GM11168 (cell line): ENCODE data around the gene PYCR2.
"Not testable (repeated sequence)": the region's sequence is repeated elsewhere in the genome, so short reads cannot be mapped to it uniquely, and the experiment has no call there.

Experiments used
- in situ Hi-C: fragments of 300-500 bp; cut with MboI; formaldehyde crosslinking; loops from one replicate; pipeline ENCODE4 v1.12.0; 2022; ENCODE audit warnings: low sequenced_read_pairs; ENCODE audit not compliant: unreplicated experiment

The PYCR2 gene

DNA sequence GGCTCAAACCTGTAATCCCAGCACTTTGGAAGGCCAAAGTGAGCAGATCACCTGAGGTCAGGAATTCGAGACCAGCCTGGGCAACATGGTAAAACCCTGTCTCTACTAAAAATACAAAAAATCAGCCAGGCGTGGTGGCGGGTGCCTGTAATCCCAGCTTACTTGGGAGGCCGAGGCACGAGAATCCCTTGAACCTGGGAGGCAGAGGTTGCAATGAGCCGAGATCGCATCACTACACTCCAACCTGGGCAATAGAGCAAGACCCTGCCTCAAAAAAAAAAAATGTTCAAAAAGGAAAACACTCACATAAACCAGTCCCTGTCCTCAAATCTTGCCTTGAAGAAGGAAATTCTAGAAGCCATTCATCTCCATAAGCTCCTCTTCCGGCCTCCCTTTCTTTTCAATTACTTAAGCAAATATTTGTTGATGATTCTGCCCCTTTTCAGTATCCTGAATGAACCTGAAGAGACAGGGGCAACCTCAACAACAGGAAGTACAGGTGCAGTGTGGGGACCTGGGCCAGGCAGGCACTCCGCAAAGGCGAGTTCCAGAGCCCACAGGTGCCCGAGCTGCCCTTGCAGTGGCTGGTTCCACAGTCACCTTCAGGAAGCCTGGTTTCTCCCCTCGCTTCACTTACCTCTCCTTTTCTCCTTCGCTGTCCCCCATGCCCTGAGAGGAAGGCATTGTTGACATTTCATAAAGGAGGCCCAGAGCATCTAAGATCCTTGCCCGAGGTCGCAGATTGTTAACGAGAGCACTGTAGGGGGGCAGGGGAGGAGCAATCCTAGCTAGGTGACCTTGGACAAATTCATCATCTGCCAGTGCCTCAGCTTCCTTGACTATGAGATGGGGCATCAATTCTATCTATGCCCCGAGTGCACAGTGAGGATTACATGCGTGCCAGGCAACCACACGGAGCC is 26.2 kb downstream of the PYCR2 start:
- in situ Hi-C loops = no loop called here

DNA sequence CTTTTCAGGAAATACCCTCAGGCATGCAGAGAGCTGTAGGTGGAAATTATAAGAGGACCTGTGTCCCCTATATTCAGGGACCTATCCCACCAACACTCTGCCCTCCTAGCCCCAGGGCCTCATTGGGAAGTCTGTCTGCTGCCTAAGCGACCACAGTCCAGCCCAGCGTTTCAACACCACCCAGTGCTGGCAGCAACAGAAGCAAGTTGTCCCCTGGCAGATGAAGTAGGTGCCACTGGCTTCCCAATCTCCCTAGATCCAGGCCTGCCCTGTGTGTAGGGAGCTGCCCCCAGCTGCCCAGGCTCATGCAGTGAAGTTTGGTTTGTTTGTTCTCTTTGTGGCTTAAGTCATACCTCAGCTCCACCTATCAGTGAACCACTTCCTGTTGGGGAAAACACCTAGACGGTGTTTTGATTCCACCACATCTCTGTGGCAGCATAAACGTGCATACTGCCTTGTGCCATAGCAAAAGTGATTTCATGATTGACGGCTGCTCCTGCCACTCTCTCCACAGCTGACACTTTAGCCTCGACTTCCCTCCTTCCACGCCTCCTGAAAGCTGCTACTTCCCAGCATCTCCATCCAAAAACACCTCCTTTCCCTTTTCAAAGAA is 27.0 kb downstream of the PYCR2 start:
- in situ Hi-C loops = no loop called here

DNA sequence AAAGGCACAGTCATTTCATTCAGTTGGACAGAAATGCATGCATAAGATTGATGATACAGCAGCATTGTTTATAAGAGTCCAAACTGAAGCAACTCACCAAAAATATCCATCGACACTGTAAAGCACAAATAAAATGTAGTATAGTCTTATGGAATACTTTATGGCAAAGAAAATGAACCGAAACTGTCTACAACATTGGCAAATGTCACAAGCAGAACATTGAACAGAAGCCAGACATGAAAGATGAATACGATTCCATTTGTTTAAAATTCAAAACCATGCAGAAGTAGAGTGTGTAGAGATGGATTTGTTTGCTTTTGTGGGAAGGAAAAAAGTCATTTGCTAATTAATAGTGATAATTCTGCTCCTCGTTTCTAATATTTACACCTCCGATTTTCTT is 27.6 kb downstream of the PYCR2 start:
- in situ Hi-C loops = no loop called here

DNA sequence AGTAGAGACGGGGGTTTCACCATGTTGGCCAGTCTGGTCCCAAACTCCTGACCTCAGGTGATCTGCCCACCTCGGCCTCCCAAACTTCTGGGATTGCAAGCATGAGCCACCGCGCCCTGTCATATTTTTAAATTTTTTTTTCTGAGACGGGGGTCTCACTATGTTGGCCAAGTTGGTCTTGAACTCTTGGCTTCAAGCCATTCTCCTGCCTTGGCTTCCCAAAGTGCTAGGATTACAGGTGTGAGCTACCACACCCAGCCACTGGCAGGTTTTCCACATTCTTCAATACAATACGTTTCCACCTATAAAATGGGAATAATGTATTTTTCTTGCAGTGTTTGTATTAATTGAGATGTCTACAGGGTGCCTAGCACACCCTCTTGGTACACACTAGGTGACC is 31.7 kb downstream of the PYCR2 start:
- in situ Hi-C loops = no loop called here

DNA sequence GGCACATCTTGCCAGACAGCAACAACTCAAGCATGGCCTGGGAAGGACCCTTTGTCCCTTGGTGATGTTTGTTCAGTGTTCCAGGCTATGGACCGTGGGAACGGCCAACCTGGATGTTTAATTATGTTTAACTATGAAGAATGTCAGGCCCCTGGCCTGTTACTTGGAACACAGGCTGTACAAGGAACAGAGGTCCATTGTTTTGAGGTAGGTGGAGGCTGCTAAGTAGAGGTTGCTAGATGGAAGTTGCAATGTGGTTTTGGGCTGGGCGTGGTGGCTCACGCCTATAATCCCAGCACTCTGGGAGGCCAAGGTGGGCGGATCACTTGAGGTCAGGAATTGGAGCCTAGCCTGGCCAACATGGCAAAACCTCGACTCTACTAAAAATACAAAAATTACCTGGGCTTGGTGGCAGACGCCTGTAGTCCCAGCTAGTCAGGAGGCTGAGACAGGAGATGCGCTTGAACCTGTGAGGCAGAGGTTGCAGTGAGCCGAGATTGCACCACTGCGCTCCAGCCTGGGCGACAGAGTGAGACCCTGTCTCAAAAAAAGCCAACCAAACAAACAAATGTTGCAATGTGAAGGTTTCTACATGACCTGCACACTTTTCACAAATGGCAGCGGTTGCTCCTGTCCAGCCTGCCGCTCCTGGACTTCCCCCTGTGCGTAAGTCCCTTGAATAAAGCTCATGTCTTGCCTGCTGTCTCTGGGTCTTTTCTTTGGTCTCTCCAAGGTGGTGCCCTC is 32.6 kb downstream of the PYCR2 start:
- in situ Hi-C loops = no loop called here

DNA sequence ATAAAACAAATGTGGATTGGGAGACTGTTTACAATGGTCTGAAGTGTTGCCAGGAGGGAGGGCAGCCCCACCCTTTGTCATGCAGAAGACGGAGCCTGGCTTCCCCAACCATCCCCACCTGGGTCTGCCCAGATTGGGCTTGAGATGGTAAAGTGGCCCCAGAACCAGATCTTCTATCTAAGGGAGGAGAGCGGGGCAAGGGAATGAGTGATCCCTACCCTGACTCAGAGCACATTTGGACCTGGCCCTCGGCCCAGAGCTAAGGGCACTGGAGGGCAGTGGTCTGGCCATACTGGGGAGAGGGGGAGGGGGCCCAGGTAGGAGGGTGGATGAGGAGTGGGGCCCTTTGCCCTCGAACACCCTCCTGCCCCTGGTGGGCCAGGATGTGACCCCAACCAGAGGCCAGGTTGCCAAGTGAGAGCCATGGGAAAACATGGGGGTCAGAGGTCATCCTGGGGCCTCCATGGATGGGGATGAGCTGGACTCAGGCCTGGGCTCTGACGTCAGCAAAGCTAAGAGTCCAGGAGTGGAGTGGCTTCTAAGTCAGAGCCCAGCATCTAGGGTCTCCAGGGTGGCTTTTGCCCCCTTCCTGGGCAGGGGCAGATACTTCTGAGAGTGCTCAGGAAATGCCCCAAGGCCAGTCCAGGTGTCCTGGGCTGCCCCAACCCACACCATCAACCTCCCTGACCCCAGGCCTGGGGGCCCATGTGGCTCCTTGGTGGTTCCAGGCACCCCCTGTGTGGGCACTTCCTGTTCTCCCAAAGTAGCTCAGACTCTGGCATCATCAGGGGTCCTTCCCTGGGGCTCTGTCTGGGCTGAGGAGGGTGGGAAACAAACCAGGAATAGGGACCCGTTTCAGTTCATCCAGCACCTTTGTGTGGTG is 33.5 kb downstream of the PYCR2 start:
- in situ Hi-C loops = no loop called here

DNA sequence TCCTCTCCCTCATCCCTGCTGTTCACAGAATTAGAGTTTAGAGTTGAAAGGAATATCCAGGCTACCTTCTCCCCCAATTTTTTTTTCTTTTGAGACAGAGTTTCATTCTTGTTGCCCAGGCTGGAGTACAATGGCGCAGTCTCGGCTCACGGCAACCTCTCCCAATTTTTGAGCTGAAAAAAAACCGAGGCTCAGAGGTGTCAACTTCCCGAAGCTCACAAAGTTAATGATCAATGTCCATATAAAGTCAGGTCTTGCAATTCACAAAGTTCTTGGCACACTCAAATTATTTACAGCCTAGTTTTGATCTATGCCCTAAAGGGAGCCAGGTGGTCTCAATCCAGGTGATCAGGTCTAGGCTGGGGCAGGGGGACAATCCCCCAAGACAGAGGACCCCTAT is 34.3 kb downstream of the PYCR2 start:
- in situ Hi-C loops = no loop called here

DNA sequence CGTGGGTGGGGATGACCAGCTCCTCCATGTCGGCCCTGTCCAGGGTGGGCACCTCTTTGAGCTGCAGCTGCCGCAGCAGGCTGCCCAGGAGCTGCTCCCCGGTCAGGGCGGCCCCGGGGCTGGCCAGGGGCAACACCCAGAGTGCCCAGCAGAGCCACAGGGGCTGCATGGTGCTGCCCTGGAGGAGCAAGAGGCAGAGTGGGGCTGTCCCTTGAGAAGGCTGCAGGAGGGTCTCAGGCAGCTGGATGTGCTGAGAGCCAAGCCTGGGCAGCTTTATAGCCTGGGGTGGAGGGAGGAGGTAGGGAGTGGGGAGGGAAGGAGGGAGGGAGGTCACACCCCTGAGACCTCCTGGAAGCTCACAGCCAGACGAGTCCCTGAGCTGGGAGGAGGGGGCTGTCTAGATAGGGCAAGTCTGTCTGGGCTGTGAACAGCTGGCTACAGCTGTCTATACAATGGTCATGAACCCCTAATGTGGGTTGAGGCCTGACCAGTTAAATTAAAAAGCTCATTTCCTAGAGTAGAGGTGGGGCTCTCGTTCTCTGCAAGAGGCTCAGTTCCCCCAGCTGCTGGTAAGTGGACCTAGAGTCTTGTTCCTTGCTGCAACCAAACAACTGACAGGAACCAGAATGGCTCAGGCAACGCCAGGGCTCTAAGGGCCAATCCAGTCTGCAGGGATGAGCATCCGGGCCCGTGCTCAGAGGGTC is 35.0 kb downstream of the PYCR2 start, which contains the start of gene LEFTY1:
LEFTY1 (minus strand) TSS at position 249 of the 704 bp plus-strand sequence; CDS start at position 169, 80 bp downstream.
- in situ Hi-C loops = no loop called here

DNA sequence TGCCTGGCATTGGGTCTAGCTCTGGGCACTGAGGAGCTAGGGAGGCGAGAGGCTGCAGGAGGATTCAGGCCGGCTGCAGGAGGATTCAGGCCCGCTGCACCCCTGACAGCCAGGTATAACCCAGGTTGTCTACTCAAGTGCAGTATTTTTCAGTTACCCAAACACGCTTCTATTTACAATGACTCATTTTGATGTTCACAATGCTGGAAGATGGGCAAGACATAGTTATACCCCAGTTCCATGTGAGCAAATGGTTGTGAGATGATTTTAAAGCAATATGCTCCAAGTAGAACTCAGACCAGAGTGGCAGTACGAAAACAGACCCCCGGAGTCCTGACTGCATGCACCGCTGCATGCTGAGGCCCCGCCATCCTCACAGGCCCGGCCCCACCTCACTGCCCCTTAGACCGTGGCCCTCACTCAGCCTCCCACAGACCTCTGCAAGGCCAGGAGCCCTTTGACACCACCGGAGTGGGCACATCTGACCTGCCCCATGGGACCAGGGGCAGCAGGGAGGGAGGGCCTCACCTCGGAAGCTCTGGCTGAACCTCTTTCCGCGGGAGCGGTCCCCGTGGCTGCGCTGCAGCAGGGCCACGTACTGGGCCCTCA is 35.7 kb downstream of the PYCR2 start:
- in situ Hi-C loops = no loop called here

DNA sequence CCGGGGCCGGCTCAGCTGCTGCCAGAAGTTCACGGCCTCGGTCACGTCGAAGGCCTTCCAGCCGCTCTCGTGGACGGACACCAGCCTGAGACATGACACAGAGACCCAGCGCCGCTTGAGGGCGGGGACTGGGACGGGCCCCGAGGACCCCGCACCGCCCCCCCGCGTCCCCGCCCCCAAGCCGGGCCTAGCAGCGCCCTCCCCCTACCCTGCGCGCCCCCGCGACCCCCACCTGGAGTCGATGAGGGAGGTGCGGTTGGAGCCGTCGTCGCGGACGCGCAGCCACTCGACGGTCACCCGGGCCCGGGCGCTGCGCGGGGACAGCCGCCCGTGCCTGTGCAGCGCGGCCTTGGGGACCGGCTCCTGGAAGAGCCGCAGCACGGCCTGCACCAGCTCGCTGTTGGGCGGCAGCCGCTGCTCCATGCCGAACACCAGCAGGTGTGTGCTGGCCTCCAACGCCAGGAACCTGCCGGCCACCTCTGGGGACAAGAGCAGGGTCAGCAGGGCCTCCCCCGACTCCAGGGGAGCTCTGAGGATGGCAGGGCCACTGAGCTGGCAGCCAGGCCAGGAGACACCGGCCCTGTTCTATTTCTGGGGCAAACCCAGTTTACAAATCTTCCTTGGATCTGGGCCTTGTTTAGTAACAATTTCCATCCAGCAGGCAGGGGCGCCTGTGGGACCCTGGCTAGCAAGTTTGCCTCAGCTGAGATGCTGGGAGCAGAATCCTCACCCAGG is 36.3 kb downstream of the PYCR2 start:
- in situ Hi-C loops = not testable (repeated sequence)

DNA sequence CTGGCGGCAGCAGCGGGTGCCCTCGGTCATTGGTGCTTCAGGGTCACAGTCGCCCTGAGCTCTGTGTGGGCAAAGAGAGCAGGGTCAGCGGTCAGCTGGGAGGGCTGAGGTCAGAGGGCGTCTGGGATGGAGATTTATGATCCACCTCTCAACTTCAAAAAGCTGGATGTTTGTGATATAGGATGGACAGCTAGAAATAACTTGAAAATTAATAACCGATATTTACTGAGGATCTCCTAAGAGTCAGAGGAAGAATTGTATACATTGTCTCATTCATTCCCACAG is 37.1 kb downstream of the PYCR2 start:
- in situ Hi-C loops = no loop called here

DNA sequence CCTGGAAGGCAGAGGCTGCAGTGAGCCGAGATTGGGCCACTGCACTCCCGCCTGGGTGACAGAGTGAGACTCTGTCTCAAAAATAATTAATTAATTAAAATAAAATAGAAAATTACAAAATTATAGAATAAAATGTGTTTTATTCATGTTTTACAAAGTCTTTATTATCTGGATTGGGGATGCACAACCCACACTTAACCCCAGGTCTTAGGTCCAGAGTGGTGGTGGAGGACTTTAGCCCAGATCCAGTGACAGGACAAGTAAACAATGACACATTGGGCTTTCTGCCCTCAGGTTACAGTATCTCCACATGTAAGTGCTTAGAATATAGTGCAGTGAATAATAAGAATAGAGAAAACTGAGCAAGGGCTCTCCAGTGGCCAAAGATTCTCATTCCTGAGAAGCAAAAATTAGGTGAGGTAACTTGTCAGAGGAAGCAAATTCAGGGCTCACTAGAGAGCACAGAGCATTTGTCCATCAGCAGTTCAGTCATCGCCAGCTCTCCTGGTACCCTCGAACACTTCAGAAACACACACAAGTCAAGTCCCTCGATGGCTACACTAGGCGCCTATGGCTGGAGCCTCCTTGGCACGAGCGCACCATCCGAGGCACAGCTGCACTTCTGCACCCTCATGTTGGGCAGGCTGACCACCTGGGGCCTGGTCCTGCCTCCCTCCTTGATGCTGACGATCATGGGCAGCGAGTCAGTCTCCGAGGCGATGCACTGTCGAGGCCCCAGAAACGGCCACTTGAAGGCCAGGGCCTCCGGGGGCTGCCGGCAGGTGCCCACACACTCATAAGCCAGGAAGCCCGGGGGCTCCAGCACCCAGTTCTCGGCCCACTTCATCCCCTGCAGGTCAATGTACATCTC is 37.7 kb downstream of the PYCR2 start:
- in situ Hi-C loops = no loop called here

DNA sequence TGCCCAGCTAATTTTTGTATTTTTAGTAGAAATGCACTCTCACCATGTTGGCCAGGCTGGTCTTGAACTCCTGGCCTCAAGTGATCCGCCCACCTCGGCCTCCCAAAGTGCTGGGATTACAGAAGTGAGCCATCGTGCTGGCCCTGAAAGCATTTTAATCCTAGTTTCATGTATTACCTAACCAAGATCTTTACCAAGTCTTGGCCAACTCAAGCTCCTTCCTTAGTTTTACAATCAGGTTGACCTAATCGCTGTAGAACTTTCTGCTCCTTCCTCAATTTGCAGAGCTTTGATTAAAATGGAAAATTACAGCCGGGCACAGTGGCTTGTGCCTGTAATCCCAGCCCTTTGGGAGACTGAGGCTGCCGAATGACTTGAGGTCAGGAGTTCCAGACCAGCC is 38.7 kb downstream of the PYCR2 start:
- in situ Hi-C loops = no loop called here

DNA sequence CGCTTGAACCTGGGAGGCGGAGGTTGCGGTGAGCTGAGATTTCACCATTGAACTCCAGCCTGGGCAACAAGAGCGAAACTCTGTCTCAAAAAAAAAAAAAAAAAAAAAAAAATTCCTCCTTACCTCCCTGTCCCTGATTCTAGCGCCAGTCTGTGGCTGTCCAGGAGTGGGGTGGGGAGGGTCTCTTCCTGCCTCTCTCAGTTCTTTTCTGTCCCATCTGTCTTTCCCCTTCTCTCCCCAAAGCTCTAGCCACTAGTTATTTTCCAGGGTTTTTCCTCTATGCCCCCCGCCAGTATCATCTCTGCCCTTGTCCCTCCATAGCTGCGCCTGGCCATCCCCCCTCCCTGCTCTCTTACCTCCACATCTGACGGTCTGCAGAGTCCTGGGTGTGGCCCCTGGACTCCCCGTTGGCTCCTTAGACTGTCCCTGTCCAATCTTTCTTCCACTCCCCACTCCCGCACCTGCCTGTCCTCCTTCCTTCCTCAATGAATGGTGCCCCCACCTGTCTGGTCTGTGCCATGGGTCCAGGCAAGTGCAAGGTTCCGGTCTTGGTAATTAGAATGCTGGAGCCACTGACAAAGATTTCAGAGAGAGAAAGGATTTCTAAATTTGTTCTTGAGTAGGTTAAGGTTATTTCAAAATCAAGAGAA is 40.3 kb downstream of the PYCR2 start:
- in situ Hi-C loops = no loop called here

DNA sequence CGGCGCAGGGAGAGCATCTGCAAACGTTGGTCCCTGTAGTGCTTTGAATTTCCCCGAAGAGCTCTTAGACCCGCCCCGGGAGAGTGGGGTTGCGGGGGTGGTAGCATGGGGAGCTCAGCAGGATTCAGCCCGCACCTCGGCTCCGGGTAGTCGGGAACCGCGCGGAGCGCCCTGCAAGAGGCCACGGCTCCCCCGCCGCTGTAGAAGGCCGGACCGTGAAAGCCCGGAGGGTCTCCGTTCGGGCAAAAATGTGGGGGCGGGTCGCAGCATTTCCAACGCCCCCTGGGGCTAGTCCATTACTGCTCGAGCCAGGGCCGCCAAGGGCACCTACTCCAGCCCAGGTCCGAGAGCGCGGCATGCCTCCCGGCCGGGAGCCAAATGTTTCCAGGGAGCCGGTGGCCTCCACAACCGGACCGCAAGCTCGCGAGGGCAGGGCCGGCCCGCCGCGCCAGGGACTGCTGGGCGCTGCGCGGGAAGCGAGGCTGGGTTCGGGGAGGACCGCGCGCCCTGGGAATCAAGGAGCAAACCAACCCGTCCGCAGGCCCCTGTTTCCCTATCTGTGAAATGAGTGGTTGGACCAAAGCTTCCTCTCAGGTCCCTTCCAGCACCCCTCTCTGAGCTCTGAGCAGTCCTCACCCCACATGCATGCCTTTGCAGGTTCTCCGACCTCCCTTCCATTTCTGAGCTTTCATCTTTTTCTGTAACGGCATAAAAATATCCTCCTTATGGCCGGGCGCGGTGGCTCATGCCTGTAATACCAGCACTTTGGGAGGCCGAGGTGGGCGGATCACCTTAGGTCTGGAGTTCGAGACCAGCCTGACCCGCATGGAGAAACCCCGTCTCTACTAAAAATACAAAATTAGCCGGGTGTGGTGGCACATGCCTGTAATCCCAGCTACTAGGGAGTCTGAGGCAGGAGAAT is 41.1 kb downstream of the PYCR2 start:
- in situ Hi-C loops = no loop called here
